Hair follicular keratinocyte (primary cell): ENCODE data around the gene NUP42. TPM values are rescaled to one million over a fixed set of nuclear protein-coding genes. Genes with fewer than 3 reads are reported as not detected.

Experiments used
- total RNA-seq: library from RNA; depleted of rRNA; stranded (reverse); fragments of >200 nt; gene quantifications from 2 replicates; pipeline ENCODE4 v1.2.3, GENCODE V29; 2015

Gene NUP42
- total RNA-seq: 19.0 and 39.1 TPM in 2 replicates

GRCh38 chr7:23181684-23182553, at the start of gene NUP42:
NUP42 (plus strand) TSS chr7:23182048; CDS start chr7:23182086, 38 bp downstream.

GRCh38 chr7:23246555-23246954, 64.7 kb downstream of the NUP42 start, which contains the start of gene GPNMB:
GPNMB (plus strand) TSS chr7:23246775; CDS start chr7:23246858, 83 bp downstream.

Other genes with a start within 250 kb of the NUP42 start
- gene HYCC1, start 167.9 kb upstream of the NUP42 start, total RNA-seq: 30.4 and 43.0 TPM in 2 replicates
- 34.4 and 34.8 TPM in 2 replicates for gene KLHL7, start 76.3 kb upstream of the NUP42 start, total RNA-seq
- gene GPNMB, start 64.7 kb downstream of the NUP42 start, total RNA-seq: 1.9 and 2.9 TPM in 2 replicates
- 54.6 and 91.9 TPM in 2 replicates for gene MALSU1, start 117.3 kb downstream of the NUP42 start, total RNA-seq